GM18498 (cell line): ENCODE data around the gene EDN1.

Experiments used
- ATAC-seq: cut with Tn5 transposase; IDR thresholded peaks from one replicate; pipeline ENCODE4 v1.9.1; 2021; ENCODE audit warnings: mild to moderate bottlenecking, moderate library complexity; ENCODE audit not compliant: unreplicated experiment

EDN1 gene

DNA sequence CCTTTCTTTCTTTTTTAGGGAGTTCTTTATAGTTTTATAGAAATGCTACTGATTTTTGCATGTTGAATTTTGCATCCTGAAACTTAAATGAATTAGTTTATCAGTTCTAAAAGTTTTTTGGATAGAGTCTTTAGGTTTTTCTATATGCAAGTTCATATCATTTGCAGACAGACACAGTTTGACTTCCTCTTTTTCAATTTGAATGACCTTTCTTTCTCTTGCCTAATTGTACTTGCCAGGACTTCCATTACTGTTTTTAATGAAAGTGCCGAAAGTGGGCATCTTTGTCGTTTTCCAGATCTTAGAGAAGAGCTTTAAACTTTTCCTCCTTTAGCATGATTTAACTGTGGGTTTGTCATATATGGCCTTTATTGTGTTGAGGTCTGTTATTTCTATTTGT is 21.1 kb upstream of the EDN1 start:
- ATAC-seq: no peak

GRCh38 chr6:12270551-12271230 is 19.5 kb upstream of the EDN1 start:
- ATAC-seq: no peak

GRCh38 chr6:12271594-12271993 is 18.6 kb upstream of the EDN1 start:
- ATAC-seq: no peak

DNA sequence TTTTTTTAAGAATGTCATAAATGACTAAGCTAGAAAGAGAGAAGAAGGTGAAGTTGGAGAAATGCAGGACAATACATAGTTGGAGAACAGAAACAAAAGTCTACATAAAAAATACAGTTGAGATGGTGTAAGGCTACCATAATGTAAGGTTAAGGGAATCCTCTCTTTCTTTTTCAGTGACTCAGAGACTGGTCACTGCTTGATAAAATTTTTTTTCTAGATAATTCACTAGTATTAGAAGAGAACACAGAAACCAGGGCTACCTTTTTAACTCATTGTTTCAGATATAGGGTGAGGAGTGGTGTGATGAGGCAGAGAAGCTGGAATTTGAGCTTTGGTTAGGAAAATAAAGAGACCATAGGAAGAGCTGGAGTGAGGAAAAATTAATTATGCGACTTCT is 18.2 kb upstream of the EDN1 start:
- ATAC-seq: no peak

GRCh38 chr6:12275107-12275506 is 15.1 kb upstream of the EDN1 start:
- no peak for ATAC-seq

- ATAC-seq: no peak
Measured at GRCh38 chr6:12276930-12277315, 13.2 kb upstream of the EDN1 start.

DNA sequence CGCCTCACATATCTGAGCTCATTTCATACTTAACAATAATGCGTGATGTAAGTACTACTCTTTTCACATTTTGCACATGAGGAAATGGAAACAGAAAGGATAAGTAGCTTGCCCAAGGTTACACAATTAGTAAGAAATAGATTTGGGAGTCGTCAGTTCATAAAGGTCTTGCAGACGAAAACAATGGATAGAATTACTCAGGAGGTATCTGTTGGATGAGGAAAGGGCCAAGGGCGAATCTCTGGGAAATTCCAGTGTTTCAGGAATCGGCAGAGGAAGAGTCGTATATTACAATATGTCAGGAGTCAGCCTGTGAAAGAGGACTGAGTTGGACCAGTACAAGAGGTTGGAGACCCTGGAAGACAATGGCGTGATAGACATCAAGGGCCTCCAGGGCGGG is 12.8 kb upstream of the EDN1 start:
- ATAC-seq: no peak

GRCh38 chr6:12278915-12279314 is 11.2 kb upstream of the EDN1 start:
- ATAC-seq: no peak

DNA sequence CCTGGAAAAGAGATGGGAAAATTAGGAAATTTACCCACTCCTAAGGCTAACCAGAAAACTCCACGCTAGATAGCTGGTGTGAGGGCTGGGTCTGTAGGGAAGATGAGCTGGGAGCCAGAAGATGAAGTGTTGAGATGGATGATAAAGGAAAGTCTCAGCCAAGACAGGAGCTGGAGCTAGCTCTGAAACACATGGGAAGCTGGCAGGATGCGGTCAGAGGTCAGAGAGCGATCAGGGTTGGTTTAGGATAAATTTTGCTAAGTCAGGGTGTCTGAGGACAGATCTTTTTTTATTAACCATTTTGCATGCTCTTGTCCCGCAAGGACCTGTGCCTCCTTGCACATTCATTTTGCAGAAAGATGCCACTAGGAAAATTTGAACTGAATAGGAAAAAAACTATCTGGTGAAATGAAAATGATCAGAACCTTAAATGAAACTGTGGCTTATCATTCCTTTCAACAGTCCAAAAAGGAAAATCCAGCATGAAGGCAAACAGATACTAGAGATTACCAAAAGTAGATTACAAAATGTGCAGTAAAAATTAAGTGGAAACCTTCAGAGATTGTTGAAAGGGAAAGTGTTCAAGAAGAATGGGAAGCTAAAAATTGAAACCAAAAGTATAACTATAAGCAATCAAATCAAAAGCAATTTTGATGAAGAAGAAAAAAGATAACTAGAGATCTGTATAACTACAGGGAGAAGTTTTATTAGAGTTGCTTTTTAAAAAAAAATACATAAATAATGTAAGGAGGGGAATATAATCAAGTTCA is 10.7 kb upstream of the EDN1 start:
- no peak for ATAC-seq

DNA sequence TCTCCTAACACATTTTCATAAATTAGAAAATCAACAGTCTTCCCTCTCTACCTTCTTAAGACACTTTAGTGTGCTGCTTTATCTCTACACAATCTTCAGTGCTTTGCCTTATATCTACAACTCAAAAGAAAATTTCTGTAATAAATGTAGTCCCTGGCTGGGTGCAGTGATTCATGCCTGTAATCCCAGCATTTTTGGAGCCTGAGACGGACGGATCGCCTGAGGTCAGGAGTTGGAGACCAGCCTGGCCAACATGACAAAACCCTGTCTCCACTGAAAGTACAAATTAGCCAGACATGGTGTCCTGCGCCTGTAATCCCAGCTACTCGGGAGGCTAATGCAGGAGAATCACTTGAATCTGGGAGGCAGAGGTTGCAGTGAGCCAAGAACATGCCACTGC is 9.7 kb upstream of the EDN1 start:
- ATAC-seq: no peak

- no peak for ATAC-seq
Measured at GRCh38 chr6:12280902-12281301, 9.3 kb upstream of the EDN1 start.

GRCh38 chr6:12283904-12284303 is 6.3 kb upstream of the EDN1 start:
- ATAC-seq: no peak

- no peak for ATAC-seq
Measured at GRCh38 chr6:12286373-12287110, 3.6 kb upstream of the EDN1 start.

DNA sequence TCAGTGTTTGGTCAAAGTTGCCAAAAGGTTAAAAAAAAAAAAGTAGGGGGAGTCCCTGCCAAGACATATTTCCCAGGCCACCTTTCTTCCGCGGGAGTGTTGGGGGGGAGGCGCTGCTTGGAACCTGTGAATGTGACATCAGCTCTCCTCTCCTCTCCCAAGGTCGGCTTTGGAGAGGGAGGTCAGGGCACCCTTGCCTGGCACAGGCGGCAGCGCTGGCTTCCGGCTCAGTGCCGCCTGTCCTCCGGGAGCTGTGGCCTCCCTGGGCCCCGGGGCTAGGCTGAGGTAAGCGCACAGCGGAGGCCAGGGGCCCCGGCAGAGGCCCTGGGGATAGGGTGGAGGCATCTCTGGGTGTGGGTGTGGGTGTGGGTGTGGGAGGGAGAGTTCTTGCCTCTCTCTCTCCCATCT is 1.9 kb upstream of the EDN1 start:
- ATAC-seq: no peak

GRCh38 chr6:12288914-12289313 is 1.2 kb upstream of the EDN1 start:
- no peak for ATAC-seq

DNA sequence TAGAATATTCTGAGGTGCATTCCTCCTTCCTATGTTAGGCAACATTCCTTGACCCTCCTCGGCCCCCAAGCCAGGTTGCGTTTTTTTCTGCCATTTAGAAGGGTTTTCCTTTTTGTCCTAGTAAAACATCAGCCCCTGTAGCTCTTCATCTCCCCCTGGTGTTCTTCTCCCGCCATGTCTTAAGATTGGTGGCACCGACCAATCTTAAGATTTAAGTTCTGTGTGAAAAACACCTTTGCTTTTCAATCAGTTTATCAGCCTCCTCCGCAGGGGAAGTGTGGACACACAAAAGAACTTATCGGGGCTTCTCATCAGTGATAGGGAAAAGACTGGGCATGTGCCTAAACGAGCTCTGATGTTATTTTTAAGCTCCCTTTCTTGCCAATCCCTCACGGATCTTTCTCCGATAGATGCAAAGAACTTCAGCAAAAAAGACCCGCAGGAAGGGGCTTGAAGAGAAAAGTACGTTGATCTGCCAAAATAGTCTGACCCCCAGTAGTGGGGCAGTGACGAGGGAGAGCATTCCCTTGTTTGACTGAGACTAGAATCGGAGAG is 719 bp upstream of the EDN1 start:
- no peak for ATAC-seq

DNA sequence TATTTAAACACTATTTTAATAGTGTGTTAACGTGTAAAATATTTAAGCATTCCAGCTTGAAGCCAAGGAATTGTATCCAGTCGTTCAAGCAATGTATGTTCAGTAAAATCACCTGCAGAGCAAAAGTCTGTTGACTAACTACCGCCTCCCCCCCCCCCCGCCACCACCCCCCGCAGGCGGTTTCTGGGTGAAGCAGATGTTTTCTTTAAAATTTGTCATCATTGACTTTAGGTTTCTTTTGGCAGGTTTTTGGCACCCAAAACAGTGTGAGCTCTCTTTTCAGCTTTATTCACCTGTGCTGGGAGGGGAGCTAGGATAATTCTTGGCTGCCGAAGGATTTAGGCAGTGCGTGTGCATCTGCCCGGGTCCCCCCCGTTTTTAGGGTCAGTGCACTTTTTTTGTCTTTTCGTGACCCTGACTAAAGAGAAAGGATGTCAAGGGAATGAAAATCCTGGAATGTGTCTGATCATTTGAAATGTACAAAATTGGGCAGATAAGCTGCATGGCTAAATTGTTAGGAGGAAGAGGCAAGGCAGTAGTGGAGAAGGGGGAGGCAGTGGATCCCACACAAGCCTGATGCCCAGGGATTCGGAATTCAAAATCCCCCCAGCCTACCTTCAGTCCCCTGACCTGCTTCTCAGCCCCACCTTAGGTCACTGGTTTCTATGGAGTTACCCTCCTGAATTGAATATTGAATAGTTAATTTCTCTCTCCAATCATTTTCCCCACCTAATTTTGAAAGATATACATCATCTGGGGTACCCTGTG is 1.1 kb downstream of the EDN1 start:
- no peak for ATAC-seq

DNA sequence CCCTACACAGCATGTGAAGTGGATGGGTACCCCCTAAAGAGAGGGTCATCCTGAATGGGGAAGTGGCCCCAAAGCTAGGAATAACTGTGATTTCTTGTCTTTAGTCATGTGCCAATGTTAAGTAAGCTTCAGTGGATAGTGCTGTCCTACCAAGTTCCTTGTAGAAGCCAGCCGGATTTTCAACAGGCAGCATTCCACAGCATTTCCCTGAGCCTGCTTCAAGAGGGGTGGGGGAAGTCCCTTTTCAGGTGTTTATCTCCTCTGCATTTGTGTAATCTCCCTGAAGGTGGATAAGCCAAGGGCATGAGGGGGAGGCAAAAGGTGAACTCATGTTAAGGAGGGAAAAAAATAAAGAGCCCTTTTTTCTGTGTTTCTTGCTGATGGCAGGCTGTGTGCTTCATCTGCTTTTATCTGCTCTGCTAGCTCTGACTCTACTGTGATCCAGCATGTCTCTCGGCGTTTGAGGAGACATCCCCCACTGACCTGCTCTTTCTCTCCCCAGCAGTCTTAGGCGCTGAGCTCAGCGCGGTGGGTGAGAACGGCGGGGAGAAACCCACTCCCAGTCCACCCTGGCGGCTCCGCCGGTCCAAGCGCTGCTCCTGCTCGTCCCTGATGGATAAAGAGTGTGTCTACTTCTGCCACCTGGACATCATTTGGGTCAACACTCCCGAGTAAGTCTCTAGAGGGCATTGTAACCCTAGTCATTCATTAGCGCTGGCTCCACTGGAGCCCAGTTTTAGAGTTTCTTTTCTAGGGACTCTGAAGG is 1.9 kb downstream of the EDN1 start:
- ATAC-seq: no peak

GRCh38 chr6:12293235-12293930 is 3.2 kb downstream of the EDN1 start:
- no peak for ATAC-seq
